ENCODE data around the gene ABCC11.
"Not testable (repeated sequence)": the region's sequence is repeated elsewhere in the genome, so short reads cannot be mapped to it uniquely, and the experiment has no call there.

Gene ABCC11

GRCh38 chr16:48173889-48174288, 73.5 kb downstream of the ABCC11 start:
- Histone ChIP-seq H3K36me3 (ENCODE audit: insufficient read depth, low read length) (no peaks in the 10 kb centered on the region), H3K9me3 (ENCODE audit: control insufficient read depth, insufficient read depth, low read length) (no peaks in the 10 kb centered on the region; the same call in 1 of the 2 replicates), H3K9ac (ENCODE audit: low read depth, low read length) (no peak overlapping the region), H3K4me1 (ENCODE audit: insufficient read depth, low read length) (peaks cover 3% of the 10 kb centered on the region; the same call in 1 of the 2 replicates)

- Histone ChIP-seq H3K9ac (ENCODE audit: low read depth, low read length) (no peak overlapping the region), H3K36me3 (ENCODE audit: insufficient read depth, low read length) (no peaks in the 10 kb centered on the region), H3K9me3 (ENCODE audit: control insufficient read depth, insufficient read depth, low read length) (no peaks in the 10 kb centered on the region), H3K4me1 (ENCODE audit: insufficient read depth, low read length) (peaks cover 3% of the 10 kb centered on the region; the same call in 1 of the 2 replicates)
Measured at GRCh38 chr16:48172682-48173081, 74.7 kb downstream of the ABCC11 start.

- no peak overlapping the region for H3K9ac ChIP-seq (ENCODE audit: low read depth, low read length)
- peaks cover 8% of the 10 kb centered on the region for H3K4me1 ChIP-seq (ENCODE audit: insufficient read depth, low read length)
- H3K36me3 ChIP-seq (ENCODE audit: insufficient read depth, low read length): no peaks in the 10 kb centered on the region
- no peaks in the 10 kb centered on the region for H3K9me3 ChIP-seq (ENCODE audit: control insufficient read depth, insufficient read depth, low read length)
Measured at GRCh38 chr16:48169896-48170295, 77.4 kb downstream of the ABCC11 start.

- Histone ChIP-seq H3K9me3 (ENCODE audit: control insufficient read depth, insufficient read depth, low read length) (no peaks in the 10 kb centered on the region), H3K9ac (ENCODE audit: low read depth, low read length) (no peak overlapping the region), H3K4me1 (ENCODE audit: insufficient read depth, low read length) (peaks cover 5% of the 10 kb centered on the region; the same call in 1 of the 2 replicates), H3K36me3 (ENCODE audit: insufficient read depth, low read length) (no peaks in the 10 kb centered on the region)
Measured at GRCh38 chr16:48168075-48168474, 79.3 kb downstream of the ABCC11 start.

- H3K36me3 ChIP-seq (ENCODE audit: insufficient read depth, low read length); H3K9ac ChIP-seq (ENCODE audit: low read depth, low read length); H3K4me1 ChIP-seq (ENCODE audit: insufficient read depth, low read length); H3K9me3 ChIP-seq (ENCODE audit: control insufficient read depth, insufficient read depth, low read length): not testable (repeated sequence)
Measured at GRCh38 chr16:48166617-48167016, 80.7 kb downstream of the ABCC11 start.

- H3K36me3 ChIP-seq (ENCODE audit: insufficient read depth, low read length): no peaks in the 10 kb centered on the region
- H3K9me3 ChIP-seq (ENCODE audit: control insufficient read depth, insufficient read depth, low read length): no peaks in the 10 kb centered on the region
- H3K9ac ChIP-seq (ENCODE audit: low read depth, low read length): no peak overlapping the region
- H3K4me1 ChIP-seq (ENCODE audit: insufficient read depth, low read length): peaks cover 9% of the 10 kb centered on the region; the same call in 1 of the 2 replicates
Measured at GRCh38 chr16:48165961-48166578, 81.3 kb downstream of the ABCC11 start.

GRCh38 chr16:48164907-48165715, 82.2 kb downstream of the ABCC11 start:
- Histone ChIP-seq H3K36me3 (ENCODE audit: insufficient read depth, low read length) (no peaks in the 10 kb centered on the region), H3K4me1 (ENCODE audit: insufficient read depth, low read length) (peaks cover 9% of the 10 kb centered on the region; the same call in 1 of the 2 replicates), H3K9me3 (ENCODE audit: control insufficient read depth, insufficient read depth, low read length) (no peaks in the 10 kb centered on the region), H3K9ac (ENCODE audit: low read depth, low read length) (no peak overlapping the region)

- H3K9ac ChIP-seq (ENCODE audit: low read depth, low read length): no peak overlapping the region
- no peaks in the 10 kb centered on the region for H3K9me3 ChIP-seq (ENCODE audit: control insufficient read depth, insufficient read depth, low read length)
- peaks cover 9% of the 10 kb centered on the region; the same call in 1 of the 2 replicates for H3K4me1 ChIP-seq (ENCODE audit: insufficient read depth, low read length)
- no peaks in the 10 kb centered on the region for H3K36me3 ChIP-seq (ENCODE audit: insufficient read depth, low read length)
Measured at GRCh38 chr16:48162839-48163410, 84.4 kb downstream of the ABCC11 start.

GRCh38 chr16:48161906-48162305, 85.4 kb downstream of the ABCC11 start:
- Histone ChIP-seq H3K9ac (ENCODE audit: low read depth, low read length) (no peak overlapping the region), H3K36me3 (ENCODE audit: insufficient read depth, low read length) (no peaks in the 10 kb centered on the region), H3K4me1 (ENCODE audit: insufficient read depth, low read length) (peaks cover 9% of the 10 kb centered on the region; the same call in 1 of the 2 replicates), H3K9me3 (ENCODE audit: control insufficient read depth, insufficient read depth, low read length) (no peaks in the 10 kb centered on the region)

GRCh38 chr16:48160575-48160974, 86.8 kb downstream of the ABCC11 start:
- no peak overlapping the region for H3K9ac ChIP-seq (ENCODE audit: low read depth, low read length)
- no peaks in the 10 kb centered on the region for H3K9me3 ChIP-seq (ENCODE audit: control insufficient read depth, insufficient read depth, low read length)
- H3K36me3 ChIP-seq (ENCODE audit: insufficient read depth, low read length): no peaks in the 10 kb centered on the region
- peaks cover 9% of the 10 kb centered on the region; the same call in 1 of the 2 replicates for H3K4me1 ChIP-seq (ENCODE audit: insufficient read depth, low read length)

- H3K36me3 ChIP-seq (ENCODE audit: insufficient read depth, low read length): no peaks in the 10 kb centered on the region
- H3K9me3 ChIP-seq (ENCODE audit: control insufficient read depth, insufficient read depth, low read length): no peaks in the 10 kb centered on the region
- no peak overlapping the region for H3K9ac ChIP-seq (ENCODE audit: low read depth, low read length)
- 0 out of 2 replicates have a peak, but pooled peaks cover 3% of the 10 kb centered on the region for H3K4me1 ChIP-seq (ENCODE audit: insufficient read depth, low read length)
Measured at GRCh38 chr16:48158296-48158695, 89.0 kb downstream of the ABCC11 start.

- no peaks in the 10 kb centered on the region for H3K36me3 ChIP-seq (ENCODE audit: insufficient read depth, low read length)
- H3K9me3 ChIP-seq (ENCODE audit: control insufficient read depth, insufficient read depth, low read length): no peaks in the 10 kb centered on the region
- H3K4me1 ChIP-seq (ENCODE audit: insufficient read depth, low read length): 0 out of 2 replicates have a peak, but pooled peaks cover 3% of the 10 kb centered on the region
- no peak overlapping the region for H3K9ac ChIP-seq (ENCODE audit: low read depth, low read length)
Measured at GRCh38 chr16:48157794-48158193, 89.5 kb downstream of the ABCC11 start.

- no peaks in the 10 kb centered on the region for H3K36me3 ChIP-seq (ENCODE audit: insufficient read depth, low read length)
- 0 out of 2 replicates have a peak, but pooled peaks cover 3% of the 10 kb centered on the region for H3K4me1 ChIP-seq (ENCODE audit: insufficient read depth, low read length)
- H3K9me3 ChIP-seq (ENCODE audit: control insufficient read depth, insufficient read depth, low read length): no peaks in the 10 kb centered on the region
- no peak overlapping the region for H3K9ac ChIP-seq (ENCODE audit: low read depth, low read length)
Measured at GRCh38 chr16:48157302-48157701, 90.0 kb downstream of the ABCC11 start.

GRCh38 chr16:48156790-48157209, 90.5 kb downstream of the ABCC11 start:
- Histone ChIP-seq H3K9me3 (ENCODE audit: control insufficient read depth, insufficient read depth, low read length) (no peaks in the 10 kb centered on the region), H3K36me3 (ENCODE audit: insufficient read depth, low read length) (no peaks in the 10 kb centered on the region), H3K4me1 (ENCODE audit: insufficient read depth, low read length) (no peaks in the 10 kb centered on the region), H3K9ac (ENCODE audit: low read depth, low read length) (no peak overlapping the region)
